HCT116 (cell line): Measurements from ENCODE around the gene SRGAP2. TPM values are rescaled to one million over a fixed set of nuclear protein-coding genes. Genes with fewer than 3 reads are reported as not detected.
"Not testable (repeated sequence)": the region's sequence is repeated elsewhere in the genome, so short reads cannot be mapped to it uniquely, and the experiment has no call there.

Experiments
- ATAC-seq: fragments of 200-7000 bp; cut with Tn5 transposase; 2 replicates; pipeline ENCODE4 v1.9.1; 2020; ENCODE audit warnings: mild to moderate bottlenecking, moderate library complexity
- BruUV-seq: library from RNA; stranded (reverse); fragments of 400-500 nt; replicated peaks from 2 replicates; lab custom pipeline; 2021; lab: Mats Ljungman, UMichigan
- CTCF ChIA-PET: fragments of 300-600 bp; sonication (Branson Sonifier 250); formaldehyde crosslinking; loops from one replicate; lab custom pipeline; 2021; ENCODE audit warnings: antibody characterized with exemption; lab: Charles Lee
- POLR2A ChIA-PET: fragments of 300-600, 350-600 bp; sonication (Branson Sonifier 250); formaldehyde crosslinking; loops from one replicate; lab custom pipeline; 2021; ENCODE audit warnings: antibody characterized with exemption; lab: Charles Lee
- RAD21 ChIA-PET, 2 experiments: fragments of 300-600 bp; sonication (Branson Sonifier 250); formaldehyde crosslinking; loops; one replicate each; lab custom pipeline; 2023; ENCODE audit warnings: low total read pairs in 2 of 2; ENCODE audit not compliant: uncharacterized antibody in 2 of 2, unreplicated experiment in 2 of 2, low non-redundant PET in 1 of 2; lab: Charles Lee
- DNase-seq: peaks from one replicate; pipeline ENCODE4 v3.0.0-alpha.2; 2010; ENCODE audit warnings: low read depth, low spot score
- H2AFZ ChIP-seq: fragments of 200-600 bp; shearing (Covaris generic), sonication (generic); 2 replicates; pipeline ENCODE4 v1.6.1; 2017; ENCODE audit warnings: low read depth, mixed run types, mixed read lengths, antibody characterized with exemption, low read length; ENCODE audit not compliant: poor library complexity, severe bottlenecking
- H3K27ac ChIP-seq: 2 replicates; pipeline ENCODE4 v1.5.1; 2012; ENCODE audit warnings: low read depth, low read length
- H3K27me3 ChIP-seq: fragments of 200-600 bp; sonication (generic); 2 replicates; pipeline ENCODE4 v1.6.1; 2016; ENCODE audit warnings: mixed run types, low read length, mixed read lengths; ENCODE audit not compliant: insufficient read depth
- H3K36me3 ChIP-seq, 2 experiments: fragments of 200-500 bp in 1 of 2; fragments of 200-600 bp in 1 of 2; sonication (Bioruptor generic) in 1 of 2; sonication (generic) in 1 of 2; 2 replicates each; pipeline versions ENCODE4 v1.5.1 to v1.6.1; 2014 to 2016; ENCODE audit warnings: low read length in 2 of 2, inconsistent platforms in 1 of 2, mixed read lengths in 1 of 2, mixed run types in 1 of 2; ENCODE audit not compliant: insufficient read depth in 2 of 2, control insufficient read depth in 1 of 2
- H3K4me1 ChIP-seq, 2 experiments: fragments of 200-600 bp in 1 of 2; sonication (generic) in 1 of 2; 2 replicates each; pipeline versions ENCODE4 v1.5.1 to v1.6.1; 2012 to 2017; ENCODE audit warnings: low read length in 2 of 2, inconsistent platforms in 1 of 2, mild to moderate bottlenecking in 1 of 2, mixed read lengths in 1 of 2, mixed run types in 1 of 2, moderate library complexity in 1 of 2; ENCODE audit not compliant: insufficient read depth in 2 of 2, control insufficient read depth in 1 of 2
- H3K4me2 ChIP-seq: fragments of 200-600 bp; sonication (generic); 2 replicates; pipeline ENCODE4 v1.6.1; 2017; ENCODE audit warnings: mixed run types, low read length, mixed read lengths
- H3K4me3 ChIP-seq, 2 experiments: fragments of 200-600 bp in 1 of 2; sonication (generic) in 1 of 2; replicated peaks in 1 of 2; 2 replicates each; pipeline ENCODE4 v1.5.1; 2011 to 2016; ENCODE audit warnings: low read length in 2 of 2, control low read depth in 1 of 2, low read depth in 1 of 2, mild to moderate bottlenecking in 1 of 2, mixed read lengths in 1 of 2, mixed run types in 1 of 2
- H3K79me2 ChIP-seq: fragments of 200-600 bp; sonication (generic); 2 replicates; pipeline ENCODE4 v1.6.1; 2017; ENCODE audit warnings: mild to moderate bottlenecking, mixed run types, low read length, moderate library complexity, mixed read lengths; ENCODE audit not compliant: insufficient read depth
- H3K9ac ChIP-seq: fragments of 200-600 bp; sonication (generic); 2 replicates; pipeline ENCODE4 v1.6.1; 2016; ENCODE audit warnings: low read length, mixed read lengths
- H3K9me2 ChIP-seq: fragments of 200-600 bp; sonication (generic), shearing (Covaris generic); 2 replicates; pipeline ENCODE4 v1.6.1; 2017; ENCODE audit warnings: mixed run types, mild to moderate bottlenecking, moderate library complexity; ENCODE audit not compliant: insufficient read depth
- H3K9me3 ChIP-seq, 2 experiments: fragments of 200-500 bp in 1 of 2; fragments of 200-600 bp in 1 of 2; sonication (Bioruptor generic) in 1 of 2; sonication (generic) in 1 of 2; 2 replicates each; pipeline ENCODE4 v1.6.1; 2014 to 2017; ENCODE audit warnings: low read length in 2 of 2, mixed read lengths in 2 of 2, inconsistent platforms in 1 of 2, low read depth in 1 of 2, mild to moderate bottlenecking in 1 of 2, mixed run types in 1 of 2, moderate library complexity in 1 of 2; ENCODE audit not compliant: control insufficient read depth in 1 of 2, insufficient read depth in 1 of 2
- H4K20me1 ChIP-seq: fragments of 200-600 bp; sonication (generic), shearing (Covaris generic); 2 replicates; pipeline ENCODE4 v1.6.1; 2017; ENCODE audit warnings: mixed run types, mild to moderate bottlenecking, moderate library complexity; ENCODE audit not compliant: insufficient read depth
- SP1 ChIP-seq: IDR thresholded peaks from 2 replicates; pipeline ENCODE4 v1.6.1; 2012; ENCODE audit warnings: low read depth
- intact Hi-C: fragments of 100-400 bp; cut with micrococcal nuclease; formaldehyde crosslinking; loops from 2 replicates; pipeline ENCODE4 v1.10.0; 2022
- total RNA-seq: library from RNA; stranded (reverse); gene quantifications from one replicate; pipeline ENCODE4 v1.2.1, GENCODE V29; 2021; ENCODE audit not compliant: unreplicated experiment

SRGAP2 gene
- total RNA-seq, 1 experiment from 2014 or later, result 58.2 TPM

DNA sequence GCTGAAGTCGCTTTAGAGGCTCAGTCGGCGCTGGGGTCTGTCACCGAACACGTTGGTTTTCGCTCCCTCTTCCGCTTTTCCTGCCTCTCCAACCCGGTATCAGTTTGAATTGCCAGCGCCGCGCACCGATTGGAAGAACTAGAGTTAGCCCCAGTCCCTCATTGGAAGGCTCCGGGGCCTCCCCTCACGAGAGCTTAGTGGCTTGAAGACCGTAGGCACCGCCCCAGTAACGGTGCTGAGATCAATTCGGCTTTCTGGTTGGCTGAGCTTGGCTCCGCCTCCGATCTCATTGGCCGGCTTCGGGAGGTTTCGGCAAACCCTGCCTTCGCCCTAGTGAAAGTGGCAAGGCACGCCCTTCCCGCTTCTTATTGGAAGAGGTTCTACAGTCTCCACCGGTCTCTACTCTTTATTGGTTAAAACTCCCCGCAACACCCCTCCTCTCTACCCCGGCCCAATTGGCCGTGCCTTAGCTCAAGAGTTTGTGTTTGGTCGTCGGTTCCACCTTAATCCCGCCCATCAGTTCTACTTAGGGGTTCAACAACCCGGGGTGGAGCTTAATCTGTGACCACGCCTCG lies 465 bp upstream of the SRGAP2 start, which contains the start of gene FAM72A:
Gene FAM72A (minus strand): TSS at position 51 of the 575 bp plus-strand sequence. CDS start 814 bp downstream, outside the sequence.
- H3K27me3 ChIP-seq, H3K9me3 ChIP-seq, RAD21 ChIA-PET, BruUV-seq, H3K36me3 ChIP-seq, H3K79me2 ChIP-seq, H2AFZ ChIP-seq, H4K20me1 ChIP-seq, POLR2A ChIA-PET, CTCF ChIA-PET, H3K9me2 ChIP-seq, H3K4me1 ChIP-seq, intact Hi-C loops: not testable (repeated sequence)
- Histone ChIP-seq H3K27ac (peak within 1 kb of the TSS; percentile 48; the same call in 1 of the 2 replicates), H3K4me2 (peak within 1 kb of the TSS; percentile 48), H3K9ac (peak within 1 kb of the TSS; percentile 47; the same call in 1 of the 2 replicates), H3K4me3 (peak within 1 kb of the TSS; percentile 45 to 51)
- ATAC-seq (peak; percentile 83), DNase-seq (peak; percentile 99)
- TF ChIP-seq SP1, result peak; percentile 68

DNA sequence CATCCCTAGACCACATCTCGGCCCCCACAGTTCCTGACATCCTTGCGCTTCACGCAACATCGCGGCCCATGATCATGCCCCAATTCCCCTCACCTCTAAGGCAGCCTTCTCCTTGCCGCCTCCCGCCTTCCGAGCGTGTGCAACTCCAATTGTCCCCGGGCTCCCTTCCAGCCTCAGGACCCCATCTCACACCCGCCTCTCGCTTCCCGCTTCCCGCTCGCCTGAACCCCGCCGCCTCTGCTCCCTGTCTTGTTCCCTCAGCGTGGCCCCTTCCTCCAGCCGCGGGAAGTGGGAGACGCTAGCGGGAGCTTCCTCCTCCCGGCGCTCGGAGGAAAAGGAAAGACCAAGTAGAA lies 794 bp downstream of the SRGAP2 start:
- Histone ChIP-seq H3K4me2 (0 out of 2 replicates have a peak overlapping the region, but pooled peaks have one; percentile 30), H3K9ac (0 out of 2 replicates have a peak overlapping the region, but pooled peaks have one; percentile 33), H3K4me3 (peak overlapping the region; percentile 40 to 43; a peak in 3 of 4 replicates)
- H3K9me3 ChIP-seq, DNase-seq, intact Hi-C loops, ATAC-seq, POLR2A ChIA-PET, H3K4me1 ChIP-seq, H3K36me3 ChIP-seq, RAD21 ChIA-PET, H4K20me1 ChIP-seq, BruUV-seq, CTCF ChIA-PET, H3K79me2 ChIP-seq, H3K27ac ChIP-seq, H2AFZ ChIP-seq, H3K9me2 ChIP-seq, H3K27me3 ChIP-seq: not testable (repeated sequence)

DNA sequence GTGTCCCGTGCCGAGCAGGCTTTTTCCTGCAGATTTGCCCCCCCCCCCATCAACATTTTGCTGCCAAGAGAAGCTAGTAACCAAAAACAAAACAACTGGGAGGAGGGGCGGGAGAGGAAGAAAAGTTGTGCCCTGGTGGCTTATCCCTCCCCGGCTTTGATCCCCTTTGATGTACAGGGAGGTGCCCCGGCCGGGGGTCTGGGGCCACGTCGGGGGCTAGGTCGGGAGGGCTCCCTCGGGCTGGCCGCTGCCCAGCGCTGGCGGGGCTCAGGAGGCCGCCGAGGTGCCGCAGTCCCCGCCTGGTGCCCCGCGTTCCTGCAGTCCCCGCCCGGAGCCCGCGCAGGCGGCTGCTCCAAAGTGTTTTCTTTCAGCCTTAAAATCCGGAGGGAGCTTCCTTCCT lies 1.5 kb downstream of the SRGAP2 start:
- H3K79me2 ChIP-seq, H3K4me1 ChIP-seq, RAD21 ChIA-PET, H3K9me2 ChIP-seq, H2AFZ ChIP-seq, H3K27me3 ChIP-seq, H3K9me3 ChIP-seq, H3K27ac ChIP-seq, CTCF ChIA-PET, DNase-seq, BruUV-seq, H3K36me3 ChIP-seq, ATAC-seq, intact Hi-C loops, H4K20me1 ChIP-seq, POLR2A ChIA-PET: not testable (repeated sequence)
- H3K9ac ChIP-seq, result peak overlapping the region; percentile 46; the same call in 1 of the 2 replicates
- peak overlapping the region; percentile 32 to 49 for H3K4me3 ChIP-seq
- peak overlapping the region; percentile 62 for H3K4me2 ChIP-seq

DNA sequence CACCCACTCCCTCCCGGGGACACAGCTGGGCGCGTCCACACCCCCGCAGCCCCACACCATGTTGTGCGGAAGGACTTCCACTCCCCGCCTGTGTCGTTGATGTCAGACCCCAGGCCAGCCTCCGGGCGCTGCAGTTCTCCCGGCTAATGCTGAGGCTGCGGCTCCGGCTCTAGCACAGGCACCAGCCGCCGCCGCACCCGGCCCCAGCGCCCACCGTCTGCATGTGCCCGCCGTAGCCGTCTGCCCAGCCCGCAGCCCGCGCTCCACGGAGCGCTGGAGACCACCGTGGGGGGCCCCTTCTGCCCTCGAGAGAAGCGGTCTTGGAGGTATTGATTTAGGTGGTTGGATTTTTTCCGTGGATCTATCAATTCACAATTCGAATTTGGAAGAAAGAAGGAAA lies 2.2 kb downstream of the SRGAP2 start:
- H3K79me2 ChIP-seq, POLR2A ChIA-PET, H3K36me3 ChIP-seq, H3K27ac ChIP-seq, H3K4me3 ChIP-seq, H3K27me3 ChIP-seq, DNase-seq, H4K20me1 ChIP-seq, H3K4me1 ChIP-seq, H3K4me2 ChIP-seq, H3K9me2 ChIP-seq, intact Hi-C loops, H3K9me3 ChIP-seq, BruUV-seq, H2AFZ ChIP-seq, H3K9ac ChIP-seq, RAD21 ChIA-PET, ATAC-seq, CTCF ChIA-PET: not testable (repeated sequence)
